ENCODE measurements around the gene FAM111B.
A peak's percentile ranks its signal among the peaks of the same experiment; 100 is the strongest.

FAM111B gene

DNA sequence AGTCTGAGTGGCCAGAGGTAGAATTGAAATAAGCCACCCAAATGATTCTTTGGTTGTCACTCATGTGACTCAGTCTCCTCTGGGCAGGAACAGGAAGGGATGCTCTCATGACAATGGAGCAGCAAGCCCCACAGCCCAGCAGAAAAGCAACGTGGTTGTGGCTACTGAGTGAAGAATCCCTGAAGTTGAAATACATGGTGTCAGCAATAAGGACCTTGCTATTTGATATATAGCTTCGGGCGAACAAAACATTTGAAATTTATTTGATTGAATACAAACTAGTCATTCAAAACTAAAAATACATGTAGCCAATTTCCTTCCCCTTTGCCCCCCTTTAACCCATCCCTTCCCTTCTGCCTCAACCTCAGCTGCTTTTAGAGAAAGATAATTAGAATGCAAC is 50.4 kb downstream of the FAM111B start:
- no peak for DNase-seq (ENCODE audit: low spot score)

DNA sequence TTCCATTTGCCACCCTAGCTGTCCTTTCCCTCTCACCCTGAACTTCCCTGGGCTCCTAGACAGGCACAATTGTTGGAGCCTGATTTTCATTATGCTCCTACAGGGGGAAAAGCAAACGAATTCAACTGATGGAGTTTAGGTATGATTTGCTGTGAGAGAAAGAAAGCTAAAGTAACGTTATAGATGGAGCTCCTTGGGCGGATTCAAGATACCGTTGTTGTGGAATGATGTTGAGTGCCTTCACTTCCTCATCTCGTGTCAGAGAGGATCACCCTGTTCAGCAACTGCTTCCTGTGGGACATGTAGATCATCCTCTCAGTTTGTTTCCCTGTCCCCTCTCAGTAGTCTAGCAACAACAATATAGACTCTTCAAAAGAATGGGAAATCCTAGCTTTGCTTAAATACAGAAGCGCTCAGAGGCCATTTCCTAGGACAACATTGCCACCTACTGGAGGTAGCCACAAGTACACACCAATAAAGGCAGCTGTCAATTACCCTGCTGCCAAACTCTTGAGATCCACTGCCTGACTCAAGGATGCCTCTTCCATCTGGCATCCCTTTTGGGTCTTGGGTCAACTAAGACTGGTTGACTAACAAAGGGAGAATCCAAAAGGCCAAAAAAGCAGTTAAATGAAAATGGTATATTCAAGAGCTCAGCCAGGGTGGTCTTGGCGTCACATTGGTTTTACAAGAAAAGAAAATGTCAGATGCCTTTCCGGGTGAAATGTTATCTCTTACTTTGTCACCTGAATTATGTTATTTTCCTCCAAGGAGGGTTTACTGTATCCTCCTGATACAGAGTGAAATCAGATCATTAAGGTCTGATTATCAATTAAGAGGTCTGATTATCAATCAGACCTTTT is 51.4 kb downstream of the FAM111B start:
- DNase-seq (ENCODE audit: low spot score) = peak; percentile 56

GRCh38 chr11:59164028-59164427 is 57.0 kb downstream of the FAM111B start:
- DNase-seq (ENCODE audit: low spot score) = no peak

GRCh38 chr11:59171508-59172322 is 64.7 kb downstream of the FAM111B start, which contains the start of gene DTX4:
DTX4 (plus strand) TSS chr11:59172132; CDS start chr11:59172596, 464 bp downstream.
- DNase-seq (ENCODE audit: low spot score) = peak; percentile 87

- no peak for DNase-seq (ENCODE audit: low spot score)
Observed at GRCh38 chr11:59172345-59173079, 65.5 kb downstream of the FAM111B start.

GRCh38 chr11:59173080-59173963 is 66.3 kb downstream of the FAM111B start:
- peak; percentile 40 for DNase-seq (ENCODE audit: low spot score)

DNA sequence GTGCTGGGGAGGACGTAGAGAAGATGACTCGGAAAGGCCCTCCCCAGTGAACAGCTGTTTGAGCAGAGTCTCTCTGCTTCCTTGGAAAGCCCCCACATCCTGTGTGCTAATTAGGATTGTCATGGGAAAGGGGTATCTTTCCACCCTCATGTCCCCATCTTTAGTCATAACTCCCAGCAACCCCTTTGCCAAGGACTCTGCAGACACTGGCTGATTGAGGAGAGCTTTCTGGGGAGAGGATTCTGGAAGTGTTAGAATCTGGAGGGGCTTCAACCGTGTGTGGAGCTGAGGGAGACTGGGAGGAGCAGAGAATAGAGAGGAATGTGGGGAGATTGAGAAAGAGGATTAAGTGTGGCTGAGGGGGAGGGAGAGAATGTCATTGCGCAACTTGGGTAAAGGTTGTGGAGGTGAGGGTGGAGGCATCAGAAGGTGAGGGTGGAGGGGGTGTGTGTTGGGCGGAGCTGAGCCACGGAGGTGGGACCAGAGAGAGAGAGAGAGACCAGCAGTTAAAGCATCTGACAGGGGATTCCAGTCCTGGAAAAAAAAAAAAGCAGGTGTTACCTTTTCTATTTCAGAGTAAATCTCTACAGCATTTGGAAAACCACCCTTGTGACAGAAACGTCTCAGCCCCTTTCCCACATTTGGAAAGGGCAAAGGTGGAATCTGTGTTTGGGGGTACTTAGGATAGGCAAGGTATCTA is 67.1 kb downstream of the FAM111B start:
- DNase-seq (ENCODE audit: low spot score) = no peak

- DNase-seq (ENCODE audit: low spot score) = no peak
Observed at GRCh38 chr11:59174664-59175033, 67.6 kb downstream of the FAM111B start.

- no peak for DNase-seq (ENCODE audit: low spot score)
Observed at GRCh38 chr11:59175091-59175501, 68.1 kb downstream of the FAM111B start.

GRCh38 chr11:59176330-59176729 is 69.3 kb downstream of the FAM111B start:
- DNase-seq (ENCODE audit: low spot score) = no peak

Measured in hepatic stellate cell (primary cell).